Right lobe of liver (tissue), 6 donors: Measurements from ENCODE around the gene SDK1. TPM values are rescaled to one million over a fixed set of nuclear protein-coding genes. Genes with fewer than 3 reads are reported as not detected.

Source experiments
- ATAC-seq, 4 donors: fragments of 200-7000 bp; cut with Tn5 transposase; one replicate each; pipeline ENCODE4 v1.9.1; 2020; ENCODE audit warnings: mild to moderate bottlenecking in 4 of 4, moderate library complexity in 4 of 4
- DNase-seq, 3 donors: peaks; one replicate each; pipeline ENCODE4 v3.0.0-alpha.2; 2020
- H3K27ac ChIP-seq, 3 donors: fragments of 200-600 bp; one replicate each; pipeline ENCODE4 v1.8.0; 2022
- H3K27me3 ChIP-seq, 2 donors: fragments of 200-600 bp; one replicate each; pipeline ENCODE4 v1.8.0; 2022
- H3K36me3 ChIP-seq, 4 donors: fragments of 200-600 bp; sonication (generic) in 1 of 4; one replicate each; pipeline versions ENCODE4 v1.5.1 to v1.8.0; 2017 to 2022; ENCODE audit warnings: control low read depth in 1 of 4
- H3K4me1 ChIP-seq, 4 donors: fragments of 200-600 bp; sonication (generic) in 1 of 4; one replicate each; pipeline versions ENCODE4 v1.5.1 to v1.8.0; 2017 to 2022; ENCODE audit warnings: control low read depth in 1 of 4
- H3K4me3 ChIP-seq, 3 donors: fragments of 200-600 bp; one replicate each; pipeline ENCODE4 v1.8.0; 2022
- H3K9me3 ChIP-seq, 4 donors: fragments of 200-600 bp; sonication (generic) in 1 of 4; one replicate each; pipeline versions ENCODE4 v1.5.1 to v1.8.0; 2017 to 2022; ENCODE audit warnings: control low read depth in 1 of 4
- CTCF ChIP-seq, 4 donors: fragments of 200-600 bp in 3 of 4; fragments of 450-650 bp in 1 of 4; IDR thresholded peaks; one replicate each; pipeline versions ENCODE4 v1.5.1 to v1.8.0; 2016 to 2022; ENCODE audit warnings: antibody characterized with exemption in 4 of 4, mild to moderate bottlenecking in 2 of 4
- POLR2A ChIP-seq: fragments of 450-650 bp; IDR thresholded peaks from one replicate; pipeline ENCODE4 v1.6.1; 2017; ENCODE audit warnings: antibody characterized with exemption, mild to moderate bottlenecking
- WGBS: methylation state at CpG from one replicate; pipeline ENCODE4 v1.1.6; 2018; ENCODE audit warnings: low coverage, low lambda C conversion rate; ENCODE audit not compliant: insufficient coverage; ENCODE audit errors: missing lambda C conversion rate; 5-methylcytosine and 5-hydroxymethylcytosine counted together
- intact Hi-C, 2 donors: fragments of 100-400 bp; cut with DNase I; formaldehyde crosslinking; loops; one replicate each; pipeline versions ENCODE4 v1.11.2 to v1.14.1; 2022
- total RNA-seq, 6 experiments: library from RNA; depleted of rRNA in 2 of 6; stranded (reverse); fragments of >200 nt in 2 of 6; fragmentation: NEBNext Ultra II Directional in 3 of 6; extraction: Animal tissue kit (Norgen Biotek cat#: 25700) in 3 of 6; gene quantifications; one replicate each; pipeline versions ENCODE4 v1.1.0 to v1.2.4, GENCODE V29; 2016 to 2023
- donor health status: DM: no; HTN: yes; CAD: no.
- donor health status: DM: no; HTN: no; CAD: no.
- donor health status: DM: no; HTN: no; CAD: no.
- donor health status: DM: no; HTN: yes; CAD: no.
- donor health status: DM: no; HTN: yes; CAD: no.

SDK1 gene
- total RNA-seq, 6 experiments from 2014 or later = 0.07 to 1.4 (median 0.65) TPM

GRCh38 chr7:3399858-3400257 lies 98.8 kb downstream of the SDK1 start:
- H3K27me3 ChIP-seq = no peaks in the 10 kb centered on the region
- ATAC-seq = peak in 3 of 4 donors; percentile 40 to 57 (median 56)
- no peak overlapping the region for H3K27ac ChIP-seq
- intact Hi-C loops = no loop called here
- no peak for DNase-seq
- no peaks in the 10 kb centered on the region for H3K36me3 ChIP-seq
- peaks cover 0 to 8% (median 0%) of the 10 kb centered on the region in 4 donors for H3K9me3 ChIP-seq
- H3K4me3 ChIP-seq = no peak overlapping the region
- 25% methylated on average over 2 of the region's 2 CpGs for WGBS
- H3K4me1 ChIP-seq = no peaks in the 10 kb centered on the region
- TF ChIP-seq CTCF (IDR thresholded peaks at IDR 0.05) (peak in 1 of 4 donors; percentile 21), POLR2A (no peak)

- no peak for DNase-seq
- TF ChIP-seq CTCF (IDR thresholded peaks at IDR 0.05) = no peak
- no peak for TF ChIP-seq POLR2A
- peak in 2 of 4 donors; percentile 67 to 72 for ATAC-seq
Observed at GRCh38 chr7:3404501-3404900, 103.4 kb downstream of the SDK1 start.

GRCh38 chr7:3408814-3409595 lies 108.0 kb downstream of the SDK1 start:
- ATAC-seq = no peak
- no peaks in the 10 kb centered on the region for H3K36me3 ChIP-seq

More at GRCh38 chr7:3404501-3404900, 103.4 kb downstream of the SDK1 start:
- intact Hi-C loops = no loop called here
- Histone ChIP-seq H3K36me3 (no peaks in the 10 kb centered on the region), H3K4me1 (no peaks in the 10 kb centered on the region), H3K27ac (no peak overlapping the region), H3K9me3 (no peaks in the 10 kb centered on the region), H3K4me3 (no peak overlapping the region), H3K27me3 (no peaks in the 10 kb centered on the region)
- 82% methylated on average over 1 of the region's 1 CpG for WGBS

GRCh38 chr7:3412871-3413270 lies 111.8 kb downstream of the SDK1 start:
- WGBS = 60% methylated on average over 2 of the region's 2 CpGs
- H3K27ac ChIP-seq = no peak overlapping the region
- ATAC-seq (no peak), DNase-seq (no peak)
- H3K4me3 ChIP-seq = no peak overlapping the region
- H3K27me3 ChIP-seq = no peaks in the 10 kb centered on the region
- H3K36me3 ChIP-seq = no peaks in the 10 kb centered on the region
- no peaks in the 10 kb centered on the region for H3K9me3 ChIP-seq
- no peaks in the 10 kb centered on the region for H3K4me1 ChIP-seq
- intact Hi-C loops = no loop called here
- no peak for TF ChIP-seq CTCF (IDR thresholded peaks at IDR 0.05)
- no peak for TF ChIP-seq POLR2A

More at GRCh38 chr7:3408814-3409595, 108.0 kb downstream of the SDK1 start:
- Histone ChIP-seq H3K4me3 (no peak overlapping the region), H3K9me3 (no peaks in the 10 kb centered on the region), H3K27ac (no peak overlapping the region), H3K27me3 (no peaks in the 10 kb centered on the region), H3K4me1 (no peaks in the 10 kb centered on the region)
- intact Hi-C loops = no loop called here
- 49% methylated on average over 5 of the region's 5 CpGs for WGBS
- no peak for TF ChIP-seq CTCF (IDR thresholded peaks at IDR 0.05)
- TF ChIP-seq POLR2A = no peak
- DNase-seq = no peak
